ENCODE results near the gene TGM3.

GRCh38 chr20:2276015-2276414, 19.8 kb upstream of the TGM3 start:
- TF ChIP-seq CTCF (conservative IDR thresholded peaks at IDR 0.05 in 1 of 2, IDR thresholded peaks at IDR 0.05 in 1 of 2; ENCODE audit: low read depth in 1 of 2, low read length in 2 of 2) = no peak
- no peak for TF ChIP-seq EZH2 (IDR thresholded peaks at IDR 0.05; ENCODE audit: low read length, missing control alignments)
